HG03460 (cell line): Measurements from ENCODE around the gene EXTL2.
"Not testable (repeated sequence)": the region's sequence is repeated elsewhere in the genome, so short reads cannot be mapped to it uniquely, and the experiment has no call there.

Experiments used
- ATAC-seq: cut with Tn5 transposase; IDR thresholded peaks from one replicate; pipeline ENCODE4 v1.9.1; 2021; ENCODE audit not compliant: unreplicated experiment

Gene EXTL2

GRCh38 chr1:100903777-100904176 is 9.1 kb upstream of the EXTL2 start:
- ATAC-seq: no peak

- no peak for ATAC-seq
Observed at GRCh38 chr1:100902365-100902764, 7.7 kb upstream of the EXTL2 start.

GRCh38 chr1:100896481-100896982 is 1.9 kb upstream of the EXTL2 start:
- ATAC-seq: peak; percentile 28

GRCh38 chr1:100895540-100896480 is 1.2 kb upstream of the EXTL2 start, which contains the start of gene SLC30A7:
TSS of gene SLC30A7 (plus strand) at chr1:100896090. CDS start at chr1:100896263, 173 bp downstream.
- peak; percentile 70 for ATAC-seq

GRCh38 chr1:100893718-100894117 is 924 bp downstream of the EXTL2 start:
- no peak for ATAC-seq

- no peak for ATAC-seq
Observed at GRCh38 chr1:100892554-100892953, 2.1 kb downstream of the EXTL2 start.

- ATAC-seq: no peak
Observed at GRCh38 chr1:100891380-100891779, 3.3 kb downstream of the EXTL2 start.

GRCh38 chr1:100889869-100890482 is 4.7 kb downstream of the EXTL2 start:
- not testable (repeated sequence) for ATAC-seq

GRCh38 chr1:100889007-100889406 is 5.6 kb downstream of the EXTL2 start:
- not testable (repeated sequence) for ATAC-seq

- ATAC-seq: no peak
Observed at GRCh38 chr1:100883963-100884362, 10.7 kb downstream of the EXTL2 start.

- no peak for ATAC-seq
Observed at GRCh38 chr1:100882698-100883097, 11.9 kb downstream of the EXTL2 start.

- no peak for ATAC-seq
Observed at GRCh38 chr1:100881687-100882086, 13.0 kb downstream of the EXTL2 start.

- no peak for ATAC-seq
Observed at GRCh38 chr1:100879422-100879821, 15.2 kb downstream of the EXTL2 start.

- no peak for ATAC-seq
Observed at GRCh38 chr1:100876291-100876690, 18.4 kb downstream of the EXTL2 start.

- no peak for ATAC-seq
Observed at GRCh38 chr1:100875228-100875627, 19.4 kb downstream of the EXTL2 start.

GRCh38 chr1:100874433-100874832 is 20.2 kb downstream of the EXTL2 start:
- ATAC-seq: no peak

GRCh38 chr1:100869996-100870395 is 24.6 kb downstream of the EXTL2 start:
- ATAC-seq: no peak

GRCh38 chr1:100868364-100868995 is 26.2 kb downstream of the EXTL2 start:
- no peak for ATAC-seq

GRCh38 chr1:100866901-100867206 is 27.8 kb downstream of the EXTL2 start:
- no peak for ATAC-seq

- ATAC-seq: no peak
Observed at GRCh38 chr1:100866041-100866900, 28.4 kb downstream of the EXTL2 start.

GRCh38 chr1:100862591-100862990 is 32.1 kb downstream of the EXTL2 start:
- no peak for ATAC-seq
